Thymus (tissue), 11 donors: ENCODE results near the gene SCART1. TPM values are rescaled to one million over a fixed set of nuclear protein-coding genes. Genes with fewer than 3 reads are reported as not detected.

ENCODE experiments used
- DNase-seq, 9 donors: peaks; one replicate each; pipeline ENCODE4 v3.0.0-alpha.2; 2013; ENCODE audit warnings: low spot score in 9 of 9, low read depth in 6 of 9, missing footprints in 1 of 9
- H3K27ac ChIP-seq, 2 donors: one replicate each; pipeline ENCODE4 v1.5.1; 2013; ENCODE audit warnings: control low read depth in 1 of 2, low read depth in 1 of 2, low read length in 1 of 2, mild to moderate bottlenecking in 1 of 2, moderate library complexity in 1 of 2
- H3K27me3 ChIP-seq, 2 donors: one replicate each; pipeline ENCODE4 v1.5.1; 2013; ENCODE audit warnings: low read length in 1 of 2; ENCODE audit not compliant: control insufficient read depth in 2 of 2, insufficient read depth in 1 of 2
- H3K36me3 ChIP-seq, 2 donors: one replicate each; pipeline ENCODE4 v1.5.1; 2013; ENCODE audit warnings: low read length in 1 of 2, mild to moderate bottlenecking in 1 of 2, moderate library complexity in 1 of 2; ENCODE audit not compliant: control insufficient read depth in 2 of 2, insufficient read depth in 2 of 2
- H3K4me1 ChIP-seq, 2 donors: one replicate each; pipeline ENCODE4 v1.5.1; 2013; ENCODE audit warnings: low read length in 2 of 2; ENCODE audit not compliant: control insufficient read depth in 2 of 2, insufficient read depth in 2 of 2
- H3K4me3 ChIP-seq, 2 donors: one replicate each; pipeline ENCODE4 v1.5.1; 2013; ENCODE audit warnings: low read length in 2 of 2, control low read depth in 1 of 2, mild to moderate bottlenecking in 1 of 2
- H3K9me3 ChIP-seq, 2 donors: one replicate each; pipeline ENCODE4 v1.5.1; 2013; ENCODE audit warnings: low read length in 1 of 2, mild to moderate bottlenecking in 1 of 2; ENCODE audit not compliant: control insufficient read depth in 2 of 2, insufficient read depth in 1 of 2
- WGBS: extraction: QIAGEN DNeasy Blood & Tissue Kit; methylation state at CpG from one replicate; pipeline ENCODE4 v1.1.7; 2013; 5-methylcytosine and 5-hydroxymethylcytosine counted together
- polyA plus RNA-seq: library from polyadenylated mRNA; stranded (reverse); fragments of 200-250 nt; gene quantifications from one replicate; pipeline ENCODE4 v1.2.3, GENCODE V29; 2013
- total RNA-seq: library from RNA; stranded (reverse); fragments of 120-200 nt; gene quantifications from one replicate; pipeline ENCODE4 v1.2.4, GENCODE V29; 2013
- donor health status: healthy.

SCART1 gene
- total and polyA plus RNA-seq, 2 donors: 0.94 to 1.6 TPM

GRCh38 chr10:133452453-133452852 lies 1.3 kb upstream of the SCART1 start:
- Histone ChIP-seq H3K36me3 (no peaks in the 10 kb centered on the region), H3K27me3 (no peaks in the 10 kb centered on the region)
- WGBS: 87% methylated on average over 4 of the region's 4 CpGs

GRCh38 chr10:133454204-133454893 lies 604 bp downstream of the SCART1 start:
- H3K4me3 ChIP-seq: no peak overlapping the region
- H3K9me3 ChIP-seq: peaks cover 0 to 4% of the 10 kb centered on the region in 2 donors
- no peaks in the 10 kb centered on the region for H3K36me3 ChIP-seq
- WGBS: 94% methylated on average over 10 of the region's 10 CpGs
- no peak for DNase-seq
- H3K4me1 ChIP-seq: no peaks in the 10 kb centered on the region
- H3K27me3 ChIP-seq: no peaks in the 10 kb centered on the region
- H3K27ac ChIP-seq: no peak overlapping the region

More at GRCh38 chr10:133452453-133452852, 1.3 kb upstream of the SCART1 start:
- no peaks in the 10 kb centered on the region for H3K4me1 ChIP-seq
- no peak overlapping the region for H3K27ac ChIP-seq
- H3K4me3 ChIP-seq: no peak overlapping the region
- H3K9me3 ChIP-seq: peaks cover 0 to 2% of the 10 kb centered on the region in 2 donors
- DNase-seq: no peak

- peaks cover 0 to 5% of the 10 kb centered on the region in 2 donors for H3K9me3 ChIP-seq
- H3K4me3 ChIP-seq: no peak overlapping the region
- no peak for DNase-seq
- no peaks in the 10 kb centered on the region for H3K36me3 ChIP-seq
- no peak overlapping the region for H3K27ac ChIP-seq
- H3K27me3 ChIP-seq: no peaks in the 10 kb centered on the region
- no peaks in the 10 kb centered on the region for H3K4me1 ChIP-seq
- WGBS: 80% methylated on average over 5 of the region's 5 CpGs
Measured at GRCh38 chr10:133455196-133455595, 1.5 kb downstream of the SCART1 start.

GRCh38 chr10:133455611-133456031 lies 1.9 kb downstream of the SCART1 start:
- H3K27me3 ChIP-seq: no peaks in the 10 kb centered on the region
- no peak overlapping the region for H3K4me3 ChIP-seq
- no peak overlapping the region for H3K27ac ChIP-seq
- 95% methylated on average over 7 of the region's 7 CpGs for WGBS
- peaks cover 0 to 5% of the 10 kb centered on the region in 2 donors for H3K9me3 ChIP-seq
- DNase-seq: no peak
- no peaks in the 10 kb centered on the region for H3K4me1 ChIP-seq
- no peaks in the 10 kb centered on the region for H3K36me3 ChIP-seq

GRCh38 chr10:133456041-133456951 lies 2.6 kb downstream of the SCART1 start:
- DNase-seq: no peak
- Histone ChIP-seq H3K4me1 (no peaks in the 10 kb centered on the region), H3K36me3 (no peaks in the 10 kb centered on the region), H3K4me3 (no peak overlapping the region), H3K27me3 (no peaks in the 10 kb centered on the region), H3K9me3 (peaks cover 0 to 5% of the 10 kb centered on the region in 2 donors), H3K27ac (no peak overlapping the region)
- 94% methylated on average over 46 of the region's 46 CpGs for WGBS

GRCh38 chr10:133457100-133457841 lies 3.5 kb downstream of the SCART1 start:
- no peak for DNase-seq
- Histone ChIP-seq H3K36me3 (no peaks in the 10 kb centered on the region), H3K27me3 (no peaks in the 10 kb centered on the region), H3K4me3 (no peak overlapping the region), H3K27ac (no peak overlapping the region), H3K4me1 (no peaks in the 10 kb centered on the region), H3K9me3 (peaks cover 0 to 5% of the 10 kb centered on the region in 2 donors)
- 95% methylated on average over 34 of the region's 34 CpGs for WGBS

GRCh38 chr10:133458021-133458709 lies 4.4 kb downstream of the SCART1 start:
- Histone ChIP-seq H3K27ac (no peak overlapping the region), H3K27me3 (no peaks in the 10 kb centered on the region), H3K9me3 (peaks cover 0 to 5% of the 10 kb centered on the region in 2 donors), H3K36me3 (no peaks in the 10 kb centered on the region), H3K4me1 (no peaks in the 10 kb centered on the region), H3K4me3 (no peak overlapping the region)
- DNase-seq: no peak
- WGBS: 96% methylated on average over 40 of the region's 40 CpGs

GRCh38 chr10:133458710-133459453 lies 5.1 kb downstream of the SCART1 start:
- no peaks in the 10 kb centered on the region for H3K4me1 ChIP-seq
- H3K4me3 ChIP-seq: no peak overlapping the region
- peaks cover 0 to 5% of the 10 kb centered on the region in 2 donors for H3K9me3 ChIP-seq
- H3K36me3 ChIP-seq: no peaks in the 10 kb centered on the region
- DNase-seq: no peak
- H3K27me3 ChIP-seq: no peaks in the 10 kb centered on the region
- WGBS: 89% methylated on average over 21 of the region's 21 CpGs
- H3K27ac ChIP-seq: no peak overlapping the region
